ENCODE measurements around the gene STAG1.

DNA sequence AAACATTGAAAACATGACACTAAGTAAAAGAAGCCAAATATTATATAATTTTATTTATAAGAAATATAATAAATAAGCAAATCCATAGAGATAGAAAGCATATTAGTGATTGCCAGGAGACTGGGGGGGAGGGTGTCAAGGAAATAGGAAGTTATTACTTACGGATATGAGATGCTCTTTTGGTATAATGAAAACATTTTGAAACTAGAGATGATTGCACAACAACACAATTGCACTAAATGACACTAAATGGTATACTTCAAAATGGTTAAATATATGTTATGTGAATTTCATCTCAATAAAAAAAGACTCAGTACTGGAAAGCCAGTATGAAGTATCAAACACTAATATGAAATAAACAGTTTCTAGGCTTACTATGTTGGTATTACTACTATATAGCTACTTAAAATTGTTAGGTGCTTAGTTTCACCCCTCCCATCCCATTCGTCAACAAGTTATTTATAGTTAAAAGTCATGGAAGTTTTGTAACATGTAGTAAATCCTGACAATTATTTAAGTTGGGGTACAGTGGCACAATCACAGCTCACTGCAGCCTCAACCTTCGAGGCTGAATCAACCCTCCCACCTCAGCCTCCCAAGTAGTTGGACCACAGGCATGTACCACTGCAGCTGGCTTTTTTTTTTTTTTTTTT, 43.7 kb downstream of the STAG1 start:
- no peak for TF ChIP-seq EP300 (IDR thresholded peaks at IDR 0.05)
- TF ChIP-seq, protein P1, sequence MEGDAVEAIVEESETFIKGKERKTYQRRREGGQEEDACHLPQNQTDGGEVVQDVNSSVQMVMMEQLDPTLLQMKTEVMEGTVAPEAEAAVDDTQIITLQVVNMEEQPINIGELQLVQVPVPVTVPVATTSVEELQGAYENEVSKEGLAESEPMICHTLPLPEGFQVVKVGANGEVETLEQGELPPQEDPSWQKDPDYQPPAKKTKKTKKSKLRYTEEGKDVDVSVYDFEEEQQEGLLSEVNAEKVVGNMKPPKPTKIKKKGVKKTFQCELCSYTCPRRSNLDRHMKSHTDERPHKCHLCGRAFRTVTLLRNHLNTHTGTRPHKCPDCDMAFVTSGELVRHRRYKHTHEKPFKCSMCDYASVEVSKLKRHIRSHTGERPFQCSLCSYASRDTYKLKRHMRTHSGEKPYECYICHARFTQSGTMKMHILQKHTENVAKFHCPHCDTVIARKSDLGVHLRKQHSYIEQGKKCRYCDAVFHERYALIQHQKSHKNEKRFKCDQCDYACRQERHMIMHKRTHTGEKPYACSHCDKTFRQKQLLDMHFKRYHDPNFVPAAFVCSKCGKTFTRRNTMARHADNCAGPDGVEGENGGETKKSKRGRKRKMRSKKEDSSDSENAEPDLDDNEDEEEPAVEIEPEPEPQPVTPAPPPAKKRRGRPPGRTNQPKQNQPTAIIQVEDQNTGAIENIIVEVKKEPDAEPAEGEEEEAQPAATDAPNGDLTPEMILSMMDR (IDR thresholded peaks at IDR 0.05), result no peak

All from tibial nerve (tissue), 4 donors.